Muscle layer of duodenum (tissue), 2 donors: ENCODE data around the gene LUZP4.
"Not testable (repeated sequence)": the region's sequence is repeated elsewhere in the genome, so short reads cannot be mapped to it uniquely, and the experiment has no call there.

ENCODE experiments used
- H3K27ac ChIP-seq: one replicate; pipeline ENCODE4 v1.7.0; 2013; ENCODE audit warnings: mild to moderate bottlenecking, low read length
- H3K27me3 ChIP-seq: one replicate; pipeline ENCODE4 v1.7.0; 2013; ENCODE audit warnings: low read depth, mild to moderate bottlenecking, control low read depth, low read length
- H3K36me3 ChIP-seq, 2 donors: one replicate each; pipeline ENCODE4 v1.7.0; 2013; ENCODE audit warnings: low read length in 2 of 2, control low read depth in 1 of 2, mild to moderate bottlenecking in 1 of 2; ENCODE audit not compliant: insufficient read depth in 2 of 2, control insufficient read depth in 1 of 2
- H3K4me1 ChIP-seq, 2 donors: one replicate each; pipeline ENCODE4 v1.7.0; 2013; ENCODE audit warnings: low read length in 2 of 2, mild to moderate bottlenecking in 2 of 2, control low read depth in 1 of 2, moderate library complexity in 1 of 2; ENCODE audit not compliant: insufficient read depth in 2 of 2, control insufficient read depth in 1 of 2
- H3K4me3 ChIP-seq, 2 donors: one replicate each; pipeline ENCODE4 v1.7.0; 2013; ENCODE audit warnings: low read length in 2 of 2, low read depth in 1 of 2, mild to moderate bottlenecking in 1 of 2
- H3K9me3 ChIP-seq, 2 donors: one replicate each; pipeline ENCODE4 v1.7.0; 2013; ENCODE audit warnings: low read length in 2 of 2, control low read depth in 1 of 2, mild to moderate bottlenecking in 1 of 2; ENCODE audit not compliant: control insufficient read depth in 1 of 2
- donor health status: healthy.

LUZP4 gene

DNA sequence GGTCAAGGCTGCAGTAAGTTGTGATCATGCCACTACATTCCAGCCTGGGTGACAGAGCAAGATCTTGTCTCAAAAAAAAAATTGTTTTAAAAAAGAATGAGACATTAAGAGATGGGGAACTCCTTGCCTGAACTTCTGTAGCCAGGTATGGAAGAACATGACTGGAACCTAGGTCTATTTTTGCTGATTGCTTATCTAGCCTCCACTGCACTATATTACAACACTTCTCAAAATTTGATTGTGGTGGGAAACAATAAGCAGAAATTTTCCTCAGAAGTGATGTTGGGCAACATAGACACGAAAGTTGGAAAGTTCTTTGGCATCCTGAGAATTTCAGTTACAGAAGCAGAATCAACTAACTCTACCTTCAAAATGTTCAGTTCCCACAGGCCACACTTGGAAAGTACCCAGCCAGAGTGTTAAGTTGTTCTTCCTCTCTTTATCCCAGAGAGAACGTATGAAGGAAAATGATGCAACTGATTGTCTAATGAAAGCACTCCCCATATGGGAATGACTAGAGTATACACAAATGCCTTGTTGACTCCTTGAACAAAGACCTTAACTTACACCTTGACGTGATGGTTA lies 50.0 kb downstream of the LUZP4 start:
- H3K27ac ChIP-seq, result no peak overlapping the region
- peaks cover 0 to 3% of the 10 kb centered on the region in 2 donors for H3K4me1 ChIP-seq
- H3K4me3 ChIP-seq, result no peak overlapping the region
- no peaks in the 10 kb centered on the region for H3K36me3 ChIP-seq
- no peaks in the 10 kb centered on the region for H3K9me3 ChIP-seq
- no peaks in the 10 kb centered on the region for H3K27me3 ChIP-seq

GRCh38 chrX:115341421-115341820 lies 51.9 kb downstream of the LUZP4 start:
- Histone ChIP-seq H3K36me3 (no peaks in the 10 kb centered on the region), H3K4me3 (no peak overlapping the region), H3K27me3 (no peaks in the 10 kb centered on the region), H3K9me3 (no peaks in the 10 kb centered on the region), H3K27ac (no peak overlapping the region), H3K4me1 (peaks cover 0 to 10% of the 10 kb centered on the region in 2 donors)

DNA sequence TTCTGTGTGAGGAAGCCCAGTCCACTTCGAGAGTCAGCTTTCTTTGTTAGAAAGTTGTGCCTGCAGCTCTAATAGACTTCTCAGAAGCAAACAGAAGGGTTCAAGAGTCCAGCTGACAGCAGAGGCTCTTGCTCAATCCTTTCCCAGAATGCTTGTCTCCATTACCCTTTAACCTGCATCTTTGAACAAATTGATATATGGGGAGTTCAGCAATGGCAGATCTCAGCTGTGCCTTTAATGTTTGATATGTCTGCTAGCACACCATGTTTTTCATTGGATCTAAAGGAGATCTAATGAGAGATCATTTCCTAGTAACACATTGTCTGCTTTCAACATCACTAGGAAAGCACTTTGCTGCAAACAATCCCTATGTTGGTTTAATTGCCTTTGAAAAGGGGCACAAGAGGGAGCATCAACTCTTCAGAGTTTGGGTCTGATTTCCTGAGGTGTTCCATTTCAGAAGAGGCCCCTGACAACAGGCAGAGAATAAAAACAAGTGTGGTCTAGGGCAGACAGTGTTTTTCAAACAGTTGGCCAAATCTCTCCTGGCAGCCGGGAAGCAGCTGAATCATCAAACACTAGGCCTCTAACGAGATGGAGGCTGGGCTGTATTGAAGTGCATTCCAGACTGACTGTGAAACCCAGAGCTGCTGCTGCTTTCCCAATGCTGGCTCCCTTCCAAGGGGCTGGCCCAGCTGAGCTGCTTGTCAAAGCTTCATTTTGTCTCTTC lies 55.5 kb downstream of the LUZP4 start:
- Histone ChIP-seq H3K36me3 (no peaks in the 10 kb centered on the region), H3K27me3 (no peaks in the 10 kb centered on the region), H3K4me1 (peaks cover 0 to 10% of the 10 kb centered on the region in 2 donors), H3K4me3 (no peak overlapping the region), H3K27ac (peak overlapping the region; percentile 92), H3K9me3 (no peaks in the 10 kb centered on the region)

GRCh38 chrX:115345615-115346014 lies 56.1 kb downstream of the LUZP4 start:
- Histone ChIP-seq H3K27me3 (no peaks in the 10 kb centered on the region), H3K9me3 (no peaks in the 10 kb centered on the region), H3K27ac (no peak overlapping the region), H3K4me3 (no peak overlapping the region), H3K4me1 (peaks cover 0 to 10% of the 10 kb centered on the region in 2 donors), H3K36me3 (no peaks in the 10 kb centered on the region)

DNA sequence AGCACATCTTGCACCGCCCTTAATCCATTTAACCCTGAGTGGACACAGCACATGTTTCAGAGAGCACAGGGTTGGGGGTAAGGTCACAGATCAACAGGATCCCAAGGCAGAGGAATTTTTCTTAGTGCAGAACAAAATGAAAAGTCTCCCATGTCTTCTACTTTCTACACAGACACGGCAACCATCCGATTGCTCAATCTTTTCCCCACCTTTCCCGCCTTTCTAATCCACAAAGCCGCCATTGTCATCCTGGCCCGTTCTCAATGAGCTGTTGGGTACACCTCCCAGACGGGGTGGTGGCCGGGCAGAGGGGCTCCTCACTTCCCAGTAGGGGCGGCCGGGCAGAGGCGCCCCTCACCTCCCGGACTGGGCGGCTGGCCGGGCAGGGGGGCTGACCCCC lies 57.2 kb downstream of the LUZP4 start:
- not testable (repeated sequence) for H3K4me3 ChIP-seq, H3K27ac ChIP-seq, H3K9me3 ChIP-seq, H3K36me3 ChIP-seq, H3K27me3 ChIP-seq
- peaks cover 0 to 10% of the 10 kb centered on the region in 2 donors for H3K4me1 ChIP-seq

- Histone ChIP-seq H3K4me1 (peaks cover 0 to 10% of the 10 kb centered on the region in 2 donors), H3K36me3 (no peaks in the 10 kb centered on the region), H3K27me3 (no peaks in the 10 kb centered on the region), H3K9me3 (no peaks in the 10 kb centered on the region), H3K27ac (no peak overlapping the region), H3K4me3 (no peak overlapping the region)
Observed at GRCh38 chrX:115348446-115349225, 59.1 kb downstream of the LUZP4 start.

DNA sequence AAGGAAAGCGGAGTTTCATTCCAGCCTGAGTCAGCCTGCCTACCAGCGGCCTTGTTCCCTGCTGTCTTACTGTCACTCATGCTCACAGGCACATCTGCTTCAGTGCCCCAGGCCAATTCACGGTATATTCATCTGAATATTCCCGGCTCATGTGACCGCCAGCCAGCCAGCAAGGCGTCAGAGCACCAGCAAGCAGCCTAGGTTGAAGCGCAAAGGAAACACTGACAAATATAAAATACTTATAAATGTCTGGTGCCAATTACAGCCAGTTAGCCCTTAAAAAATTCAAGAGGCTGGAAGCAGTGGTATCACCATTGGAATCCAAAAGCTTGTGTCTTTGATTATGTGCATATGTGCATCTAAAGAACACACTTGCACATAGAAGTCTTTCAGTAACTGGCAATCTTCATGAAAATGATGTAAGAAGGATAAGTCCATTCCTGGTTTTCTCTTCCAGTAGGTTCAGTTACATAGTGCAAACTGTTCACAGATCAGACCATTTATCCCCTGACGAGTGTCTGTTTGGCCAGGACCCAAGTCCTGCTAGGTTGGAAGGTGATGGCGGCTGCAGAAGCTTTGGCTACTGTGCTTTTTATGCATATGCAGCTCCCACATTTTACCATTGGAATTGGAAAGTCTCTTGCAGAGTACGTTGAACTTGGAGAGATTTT lies 61.3 kb downstream of the LUZP4 start:
- Histone ChIP-seq H3K9me3 (no peaks in the 10 kb centered on the region), H3K27me3 (no peaks in the 10 kb centered on the region), H3K4me1 (no peaks in the 10 kb centered on the region), H3K4me3 (no peak overlapping the region), H3K27ac (no peak overlapping the region), H3K36me3 (no peaks in the 10 kb centered on the region)

- Histone ChIP-seq H3K9me3 (no peaks in the 10 kb centered on the region), H3K36me3 (peaks cover 0 to 5% of the 10 kb centered on the region in 2 donors), H3K4me3 (no peak overlapping the region), H3K27ac (no peak overlapping the region), H3K27me3 (no peaks in the 10 kb centered on the region), H3K4me1 (peaks cover 0 to 3% of the 10 kb centered on the region in 2 donors)
Observed at GRCh38 chrX:115356369-115356768, 66.9 kb downstream of the LUZP4 start.
